IPS-NIHi7 (cell line): ENCODE results near the gene AMOT.
A peak's percentile ranks its signal among the peaks of the same experiment; 100 is the strongest.

Experiments used
- DNase-seq: peaks from one replicate; pipeline ENCODE4 v3.0.0; 2012; ENCODE audit warnings: mixed read lengths; ENCODE audit errors: extremely low spot score

AMOT gene

GRCh38 chrX:112735147-112735546, 105.5 kb downstream of the AMOT start:
- DNase-seq = no peak

DNA sequence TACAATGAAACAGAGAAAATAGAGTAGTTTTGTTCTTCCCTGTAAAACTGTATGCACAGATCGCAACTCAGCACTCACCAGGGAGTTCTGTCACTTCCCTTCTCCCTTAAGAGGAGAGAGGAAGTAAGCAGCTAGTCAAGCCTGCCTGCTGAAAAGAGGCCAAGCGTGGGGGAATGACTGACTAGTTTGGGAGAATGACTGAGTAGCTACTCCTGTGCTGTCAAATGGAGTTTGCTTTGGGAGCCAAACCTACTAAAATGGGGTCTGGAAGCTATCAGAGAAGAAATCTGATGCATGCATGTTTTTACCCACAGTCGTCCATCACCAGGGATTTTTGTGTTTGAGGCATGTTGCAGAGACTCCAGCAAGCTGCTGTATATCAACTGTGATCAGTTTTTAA, 106.3 kb downstream of the AMOT start:
- peak; percentile 30 for DNase-seq

DNA sequence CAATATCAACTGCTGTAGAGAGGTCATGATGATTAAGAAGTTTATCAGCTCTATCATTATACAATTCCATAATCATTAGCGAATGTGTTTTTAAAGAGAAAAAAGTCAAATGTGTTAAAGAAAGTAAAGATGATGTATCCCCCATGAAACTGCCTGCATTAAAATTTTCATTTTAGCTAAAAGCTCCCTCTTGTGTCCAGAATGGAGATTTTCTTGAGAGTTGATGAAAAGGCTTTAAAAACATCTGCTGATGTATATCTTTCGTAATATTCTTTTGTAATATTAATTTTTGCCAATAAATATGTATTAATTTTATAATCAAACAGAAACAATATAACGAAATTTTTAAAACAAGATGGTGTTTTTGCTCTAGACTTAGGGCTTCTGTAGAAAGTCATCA, 108.8 kb downstream of the AMOT start:
- DNase-seq = no peak
